ENCODE results near the gene MYO1G. TPM values are rescaled to one million over a fixed set of nuclear protein-coding genes. Genes with fewer than 3 reads are reported as not detected.

Gene MYO1G
- 1 to 10 TPM; 2.5 to 8.3 (median 6.4) TPM for total RNA-seq

- in situ Hi-C loops (cut with MboI; ENCODE audit: low pct_ligation_motif_present in 1 of 4, low pct_unique_long_range_greater_than_20kb in 1 of 4, low sequenced_read_pairs in 3 of 4): no loop called here
- intact Hi-C loops (cut with DNase I; ENCODE audit: low total_unique reads): loop anchor here (10.0 kb wide), 1 partner anchor 156 kb away; no protein-coding TSS in a partner anchor
- Histone ChIP-seq H3K4me3 (peak within 1 kb of the TSS in 2 of 4 donors; percentile 20 to 29), H3K9me3 (no peaks in the 10 kb centered on the region), H3K36me3 (peaks cover 0 to 11% (median 0%) of the 10 kb centered on the region in 4 donors), H3K4me1 (peaks cover 0 to 21% (median 8%) of the 10 kb centered on the region in 4 donors), H3K27ac (peak within 1 kb of the TSS; percentile 60 to 73 (median 66)), H3K27me3 (no peaks in the 10 kb centered on the region)
- peak; percentile 72 for DNase-seq
- 70% methylated on average over 24 of the region's 24 CpGs; no CpG with 5 or more reads in 1 of the 2 donors for WGBS, 2 donors (ENCODE audit: low coverage in 1 of 2)
- TF ChIP-seq POLR2A (IDR thresholded peaks at IDR 0.05) (no peak), POLR2AphosphoS5 (IDR thresholded peaks at IDR 0.05) (peak in 1 of 3 donors; percentile 17), EP300 (IDR thresholded peaks at IDR 0.05; ENCODE audit: low read depth) (no peak), CTCF (IDR thresholded peaks at IDR 0.05) (no peak)
These were observed at the start of gene MYO1G for GRCh38 chr7:44978511-44979366. TSS of gene MYO1G (minus strand) at chr7:44979015. CDS start at chr7:44978961, 54 bp downstream.

GRCh38 chr7:45028138-45028919, 49.5 kb upstream of the MYO1G start:
- H3K36me3 ChIP-seq: no peaks in the 10 kb centered on the region
- 75 to 91% methylated on average over 11 to 17 of the region's 17 CpGs for WGBS, 2 donors (ENCODE audit: low coverage in 1 of 2)
- TF ChIP-seq CTCF (IDR thresholded peaks at IDR 0.05) (no peak), POLR2AphosphoS5 (IDR thresholded peaks at IDR 0.05) (no peak), POLR2A (IDR thresholded peaks at IDR 0.05) (no peak), EP300 (IDR thresholded peaks at IDR 0.05; ENCODE audit: low read depth) (no peak)
- intact Hi-C loops (cut with DNase I; ENCODE audit: low total_unique reads) (no loop called here), in situ Hi-C loops (cut with MboI; ENCODE audit: low pct_ligation_motif_present in 1 of 4, low pct_unique_long_range_greater_than_20kb in 1 of 4, low sequenced_read_pairs in 3 of 4) (no loop called here)
- peak overlapping the region in 3 of 4 donors; percentile 9 to 41 (median 15) for H3K4me3 ChIP-seq
- H3K9me3 ChIP-seq: no peaks in the 10 kb centered on the region
- no peaks in the 10 kb centered on the region for H3K27me3 ChIP-seq
- DNase-seq: no peak
- peaks cover 0 to 10% (median 0%) of the 10 kb centered on the region in 4 donors for H3K4me1 ChIP-seq
- peak overlapping the region; percentile 51 to 73 (median 70) for H3K27ac ChIP-seq

- peaks cover 0 to 10% (median 0%) of the 10 kb centered on the region in 4 donors for H3K4me1 ChIP-seq
- 64 to 67% methylated on average over 1 to 4 of the region's 4 CpGs for WGBS, 2 donors (ENCODE audit: low coverage in 1 of 2)
- H3K4me3 ChIP-seq: peak overlapping the region in 3 of 4 donors; percentile 9 to 41 (median 15)
- intact Hi-C loops (cut with DNase I; ENCODE audit: low total_unique reads) (no loop called here), in situ Hi-C loops (cut with MboI; ENCODE audit: low pct_ligation_motif_present in 1 of 4, low pct_unique_long_range_greater_than_20kb in 1 of 4, low sequenced_read_pairs in 3 of 4) (no loop called here)
- DNase-seq: no peak
- no peaks in the 10 kb centered on the region for H3K27me3 ChIP-seq
- TF ChIP-seq CTCF (IDR thresholded peaks at IDR 0.05): no peak
- no peaks in the 10 kb centered on the region for H3K9me3 ChIP-seq
- peak overlapping the region; percentile 51 to 73 (median 70) for H3K27ac ChIP-seq
- H3K36me3 ChIP-seq: no peaks in the 10 kb centered on the region
These were observed 48.9 kb upstream of the MYO1G start for GRCh38 chr7:45027774-45028114.
